Measurements from ENCODE around the gene CLPX. TPM values are rescaled to one million over a fixed set of nuclear protein-coding genes. Genes with fewer than 3 reads are reported as not detected.
A peak's percentile ranks its signal among the peaks of the same experiment; 100 is the strongest.
"Not testable (repeated sequence)": the region's sequence is repeated elsewhere in the genome, so short reads cannot be mapped to it uniquely, and the experiment has no call there.

The CLPX gene
- polyA plus RNA-seq, 4 donors = 58.5 to 82.8 (median 76.5) TPM

DNA sequence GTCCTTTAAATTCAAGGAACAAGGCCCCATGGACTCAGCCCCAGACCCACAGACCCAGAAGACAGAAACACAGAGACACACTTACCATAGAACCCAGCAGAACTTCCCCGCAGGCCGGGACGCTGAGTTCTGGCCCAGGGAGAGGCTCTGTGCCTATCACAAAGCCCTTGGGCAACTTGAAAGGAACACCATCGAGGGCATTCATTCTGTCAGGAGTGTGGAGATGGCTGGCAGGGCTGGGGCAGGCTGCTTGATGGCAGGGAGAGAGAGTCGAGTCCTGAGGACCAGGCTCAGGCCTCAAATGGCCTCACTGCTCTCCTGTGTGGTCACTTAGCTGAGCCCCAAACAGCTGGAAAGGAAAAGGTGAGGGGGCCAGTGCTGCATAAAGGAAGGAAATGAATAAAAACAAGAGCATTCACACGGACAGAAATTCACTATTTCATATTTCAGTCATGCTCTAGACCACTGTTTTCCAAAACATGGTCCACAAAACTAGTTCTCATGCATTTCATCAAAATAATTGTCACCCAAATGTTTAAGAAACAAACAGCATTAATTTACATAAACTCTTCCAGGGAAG lies 79.0 kb downstream of the CLPX start:
- no peak for DNase-seq (ENCODE audit: low read depth in 4 of 4, low spot score in 2 of 4)

DNA sequence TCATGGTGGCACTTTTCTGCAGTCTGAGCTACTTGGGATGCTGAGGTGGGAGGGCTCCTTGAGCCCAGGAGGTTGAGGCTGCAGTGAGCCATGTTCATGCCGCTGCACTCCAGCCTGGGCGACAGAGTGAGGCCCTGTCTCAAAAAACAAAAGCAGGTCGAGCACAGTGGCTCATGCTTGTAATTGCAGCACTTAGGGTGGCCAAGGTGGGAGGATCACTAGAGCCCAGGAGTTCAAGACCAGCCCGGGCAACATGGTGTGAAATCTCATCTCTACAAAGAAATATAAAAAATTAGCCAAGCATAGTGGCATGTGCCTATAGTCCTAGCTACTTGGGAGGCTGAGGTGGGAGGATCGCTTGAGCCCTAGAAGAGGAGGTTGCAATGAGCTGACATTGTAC lies 80.1 kb downstream of the CLPX start:
- no peak for DNase-seq (ENCODE audit: low read depth in 4 of 4, low spot score in 2 of 4)

DNA sequence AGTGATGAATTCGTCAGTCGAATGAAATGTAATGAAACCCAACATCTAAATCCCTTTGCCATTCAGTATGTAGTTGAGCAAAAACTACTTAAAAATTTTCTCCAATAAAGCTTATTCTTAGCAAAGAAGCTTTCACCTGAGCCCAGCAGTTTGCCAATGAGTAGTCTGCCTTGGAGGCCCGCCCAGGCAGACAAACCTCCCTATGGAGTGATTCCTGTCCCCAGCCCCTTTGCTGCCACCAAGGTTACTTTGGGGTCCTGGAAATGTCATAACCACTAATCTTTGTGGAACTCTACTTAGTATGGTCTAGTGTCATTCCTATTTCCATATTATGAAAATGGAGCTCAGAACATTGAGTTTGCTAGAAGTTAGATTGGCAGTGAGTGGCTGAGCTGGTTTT lies 82.2 kb downstream of the CLPX start:
- DNase-seq (ENCODE audit: low read depth in 4 of 4, low spot score in 2 of 4) = no peak

DNA sequence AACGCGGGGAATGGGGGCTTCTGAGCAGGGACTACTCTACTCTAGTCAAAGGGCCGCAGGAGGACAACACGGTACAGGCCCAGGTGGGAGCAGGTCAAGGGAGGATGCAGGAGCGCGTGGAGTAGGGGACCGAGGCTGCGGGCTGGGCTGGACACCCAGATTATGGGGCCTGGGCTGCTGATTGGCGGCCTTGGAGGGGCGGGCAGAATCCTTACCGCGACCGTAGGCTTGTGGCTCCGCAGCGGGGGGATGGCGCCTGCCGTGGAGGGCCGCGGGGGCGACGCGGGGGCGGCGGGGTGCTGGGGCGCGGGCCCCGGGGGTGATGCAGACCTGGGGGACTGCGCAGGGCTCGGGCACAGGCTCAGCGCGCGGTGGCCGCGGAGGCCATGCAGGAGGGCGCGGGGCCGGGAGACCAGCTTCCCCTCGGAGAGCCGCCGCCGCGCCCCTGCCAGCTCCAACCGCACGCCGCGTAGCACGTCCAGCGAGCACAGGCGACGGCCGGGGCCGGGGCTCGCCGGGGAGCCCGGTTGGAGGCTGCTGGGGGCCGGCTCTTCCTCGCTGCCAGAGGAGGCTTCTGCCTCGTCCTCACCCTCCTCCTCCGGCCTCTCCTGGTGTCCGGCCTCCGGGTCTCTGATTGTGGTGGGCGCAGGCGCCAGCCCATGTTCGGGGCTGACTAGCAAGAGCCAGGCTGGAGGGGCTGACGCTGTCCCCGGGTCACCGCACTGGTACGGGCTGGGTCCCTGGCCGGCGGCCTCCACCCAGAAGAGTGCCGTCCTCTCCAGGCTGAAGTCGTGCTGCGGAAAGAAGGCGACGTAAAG lies 83.0 kb downstream of the CLPX start:
- no peak for DNase-seq (ENCODE audit: low read depth in 4 of 4, low spot score in 2 of 4)

DNA sequence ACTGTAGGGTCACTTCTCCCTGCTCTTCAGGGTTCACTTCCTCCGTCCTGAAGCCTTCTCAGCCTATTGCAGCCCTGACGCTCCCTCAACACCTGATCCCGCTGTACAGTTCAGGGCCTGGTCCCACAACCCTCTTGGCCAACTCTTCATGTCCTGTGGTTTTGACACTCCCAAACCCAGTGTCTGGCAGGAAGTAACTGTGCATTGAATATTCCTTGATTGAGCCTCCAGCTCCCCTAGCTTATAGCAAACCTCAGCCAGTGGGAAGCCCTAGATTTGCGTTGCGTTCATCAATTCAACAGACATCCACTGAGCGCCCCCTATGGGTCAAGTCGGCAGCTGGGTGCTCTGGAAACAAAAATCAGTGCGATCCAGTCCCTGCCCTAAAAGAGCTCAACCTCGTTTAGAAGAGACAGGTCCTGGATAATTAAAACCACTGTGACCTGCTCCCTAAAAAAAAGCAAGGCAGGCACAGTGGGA lies 83.7 kb downstream of the CLPX start:
- DNase-seq (ENCODE audit: low read depth in 4 of 4, low spot score in 2 of 4) = peak in 3 of 4 donors; percentile 62 to 84 (median 69)

DNA sequence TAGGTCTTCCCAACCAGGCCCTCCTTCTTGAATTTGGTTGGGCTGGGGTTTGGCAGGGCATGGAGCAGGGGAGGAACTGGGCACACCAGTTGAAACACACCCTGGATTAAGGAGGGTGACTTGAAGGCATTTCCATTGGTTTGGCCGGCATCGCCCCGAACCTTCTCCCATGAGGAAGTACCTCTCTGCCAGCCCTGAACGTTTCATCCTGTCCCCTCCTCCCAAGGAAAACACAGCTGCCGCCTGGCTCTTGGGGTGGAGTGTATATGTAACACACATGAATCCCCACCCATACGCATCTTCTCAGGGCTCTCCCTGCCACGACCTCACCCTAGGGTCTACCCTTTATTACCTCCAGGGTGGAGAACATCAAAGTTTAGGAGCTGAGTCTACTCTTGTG lies 84.7 kb downstream of the CLPX start:
- no peak for DNase-seq (ENCODE audit: low read depth in 4 of 4, low spot score in 2 of 4)

DNA sequence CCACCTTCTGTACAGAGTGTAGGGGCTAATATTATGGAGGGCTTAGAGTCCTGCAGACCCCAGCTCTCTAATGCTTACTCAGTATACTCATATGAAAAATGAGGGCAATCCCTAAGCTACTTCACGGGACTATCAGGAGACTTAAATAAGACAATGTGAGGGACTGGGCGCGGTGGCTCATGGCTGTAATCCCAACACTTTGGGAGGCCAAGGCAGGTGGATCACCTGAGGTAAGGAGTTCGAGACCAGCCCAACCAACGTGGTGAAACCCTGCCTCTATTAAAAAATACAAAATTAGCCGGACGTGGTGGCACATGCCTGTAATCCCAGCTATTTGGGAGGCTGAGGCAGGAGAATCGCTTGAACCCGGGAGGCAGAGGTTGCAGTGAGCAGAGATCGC lies 85.3 kb downstream of the CLPX start:
- DNase-seq (ENCODE audit: low read depth in 4 of 4, low spot score in 2 of 4) = not testable (repeated sequence)

DNA sequence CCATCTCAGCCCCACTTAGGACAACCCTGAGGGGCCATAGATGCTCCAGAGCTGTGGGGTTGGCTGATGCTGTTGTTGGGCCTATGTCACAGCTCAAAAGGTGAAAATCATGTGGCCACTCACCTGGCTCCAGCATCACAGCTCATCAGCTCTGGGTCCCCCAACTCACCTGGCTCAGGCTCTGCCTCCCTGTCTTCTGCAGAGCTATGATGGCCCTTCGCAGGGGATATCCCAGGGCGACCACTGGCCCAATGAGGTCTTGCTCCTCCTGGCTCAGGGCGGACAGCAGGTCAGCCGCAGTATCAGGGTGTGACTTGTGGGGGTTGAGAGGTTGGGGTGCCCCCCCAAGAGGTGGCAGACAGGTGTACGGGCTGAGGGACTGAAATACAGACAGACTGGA lies 85.8 kb downstream of the CLPX start:
- DNase-seq (ENCODE audit: low read depth in 4 of 4, low spot score in 2 of 4) = no peak

Other genes starting within 250 kb of the CLPX start
- gene SPG21, start 195.4 kb downstream of the CLPX start, polyA plus RNA-seq (ENCODE audit: insufficient read length in 4 of 4) = 100 to 1,000 TPM in 3 of 4 donors, 10 to 100 TPM in 1; 99.1 to 120 (median 112) TPM
- gene MTFMT, start 155.7 kb downstream of the CLPX start, polyA plus RNA-seq (ENCODE audit: insufficient read length in 4 of 4) = 10 to 100 TPM; 13.4 to 18.6 (median 15.3) TPM
- gene SLC51B, start 140.0 kb downstream of the CLPX start, polyA plus RNA-seq (ENCODE audit: insufficient read length in 4 of 4) = 10 to 100 TPM in 2 of 4 donors, 1 to 10 TPM in 2; 8.5 to 11.7 (median 9.9) TPM
- 1 to 10 TPM; 6.1 to 8.1 (median 7.4) TPM for gene RASL12, start 117.4 kb downstream of the CLPX start, polyA plus RNA-seq (ENCODE audit: insufficient read length in 4 of 4)
- gene KBTBD13, start 108.6 kb downstream of the CLPX start, polyA plus RNA-seq (ENCODE audit: insufficient read length in 4 of 4) = under 1 TPM in 3 of 4 donors, not detected in 1; 0.04 to 0.05 (median 0.05) TPM
- 1 to 10 TPM; 2.0 to 10.0 (median 6.0) TPM for gene UBAP1L, start 70.1 kb downstream of the CLPX start, polyA plus RNA-seq (ENCODE audit: insufficient read length in 4 of 4)
- 10 to 100 TPM; 31.1 to 37.7 (median 34.4) TPM for gene PDCD7, start 51.5 kb downstream of the CLPX start, polyA plus RNA-seq (ENCODE audit: insufficient read length in 4 of 4)
- gene CILP, start 26.1 kb upstream of the CLPX start, polyA plus RNA-seq (ENCODE audit: insufficient read length in 4 of 4) = 1 to 10 TPM; 3.2 to 4.4 (median 3.9) TPM
- 10 to 100 TPM; 16.4 to 18.3 (median 17.7) TPM for gene PARP16, start 101.5 kb upstream of the CLPX start, polyA plus RNA-seq (ENCODE audit: insufficient read length in 4 of 4)
- not detected for gene RNU5A-1, start 110.7 kb upstream of the CLPX start, polyA plus RNA-seq (ENCODE audit: insufficient read length in 4 of 4)
- not detected for gene RNU5B-1, start 119.3 kb upstream of the CLPX start, polyA plus RNA-seq (ENCODE audit: insufficient read length in 4 of 4)
- 10 to 100 TPM in 1 of 4 donors, 1 to 10 TPM in 3; 7.9 to 12.8 (median 8.7) TPM for gene IGDCC3, start 192.7 kb upstream of the CLPX start, polyA plus RNA-seq (ENCODE audit: insufficient read length in 4 of 4)
- 10 to 100 TPM; 11.8 to 14.5 (median 12.8) TPM for gene IGDCC4, start 237.6 kb upstream of the CLPX start, polyA plus RNA-seq (ENCODE audit: insufficient read length in 4 of 4)

Data from left renal cortex interstitium (tissue), 4 donors.